Measurements from ENCODE around the gene YIPF5.

- TF ChIP-seq LEF1 (IDR thresholded peaks at IDR 0.05; ENCODE audit: borderline replicate concordance) (no peak), ZNF384 (IDR thresholded peaks at IDR 0.05) (no peak), CTBP1 (IDR thresholded peaks at IDR 0.05; ENCODE audit: borderline replicate concordance) (no peak), FOXA1 (IDR thresholded peaks at IDR 0.05) (no peak), TARDBP (IDR thresholded peaks at IDR 0.05) (no peak), FOXK2 (IDR thresholded peaks at IDR 0.05) (no peak), SP1 (IDR thresholded peaks at IDR 0.05) (no peak), FOXM1 (IDR thresholded peaks at IDR 0.05; ENCODE audit: borderline replicate concordance) (no peak), HDGF (IDR thresholded peaks at IDR 0.05; ENCODE audit: borderline replicate concordance) (no peak), L3MBTL2 (conservative IDR thresholded peaks at IDR 0.05) (no peak), SUZ12 (IDR thresholded peaks at IDR 0.05) (no peak), ARNT (IDR thresholded peaks at IDR 0.05) (no peak), NFRKB (IDR thresholded peaks at IDR 0.05) (no peak), ELF4 (IDR thresholded peaks at IDR 0.05) (no peak)
Observed at GRCh38 chr5:144162686-144163085, 7.8 kb downstream of the YIPF5 start.
